Lung (tissue), 12 donors: Measurements from ENCODE around the gene HMX3. TPM values are rescaled to one million over a fixed set of nuclear protein-coding genes. Genes with fewer than 3 reads are reported as not detected.

Experiments
- ATAC-seq: fragments of 200-7000 bp; cut with Tn5 transposase; one replicate; pipeline ENCODE4 v1.9.1; 2020; ENCODE audit warnings: moderate number of reproducible peaks; ENCODE audit not compliant: insufficient read depth, low FRiP score
- DNase-seq, 3 donors: peaks; one replicate each; pipeline ENCODE4 v3.0.0-alpha.2; 2013 to 2017
- H3K27ac ChIP-seq, 2 donors: one replicate each; pipeline ENCODE4 v1.5.1; 2013; ENCODE audit warnings: mild to moderate bottlenecking in 2 of 2, moderate library complexity in 2 of 2, control low read depth in 1 of 2, inconsistent platforms in 1 of 2, low read depth in 1 of 2, low read length in 1 of 2
- H3K27me3 ChIP-seq, 3 donors: one replicate each; pipeline ENCODE4 v1.5.1; 2013; ENCODE audit warnings: low read length in 2 of 3; ENCODE audit not compliant: control insufficient read depth in 3 of 3, insufficient read depth in 3 of 3
- H3K36me3 ChIP-seq, 4 donors: one replicate each; pipeline ENCODE4 v1.5.1; 2013; ENCODE audit warnings: low read length in 4 of 4, mild to moderate bottlenecking in 1 of 4, moderate library complexity in 1 of 4; ENCODE audit not compliant: control insufficient read depth in 4 of 4, insufficient read depth in 4 of 4
- H3K4me1 ChIP-seq, 5 donors: one replicate each; pipeline ENCODE4 v1.5.1; 2013; ENCODE audit warnings: low read length in 5 of 5, mild to moderate bottlenecking in 2 of 5, moderate library complexity in 1 of 5; ENCODE audit not compliant: control insufficient read depth in 5 of 5, insufficient read depth in 5 of 5
- H3K4me3 ChIP-seq: one replicate; pipeline ENCODE4 v1.5.1; 2013; ENCODE audit warnings: mild to moderate bottlenecking, control low read depth, moderate library complexity
- H3K9ac ChIP-seq, 2 donors: one replicate each; pipeline ENCODE4 v1.5.1; 2013; ENCODE audit warnings: low read length in 2 of 2, control low read depth in 1 of 2; ENCODE audit not compliant: insufficient read depth in 1 of 2
- H3K9me3 ChIP-seq, 4 donors: one replicate each; pipeline ENCODE4 v1.5.1; 2013; ENCODE audit warnings: low read length in 3 of 4, mild to moderate bottlenecking in 1 of 4, moderate library complexity in 1 of 4; ENCODE audit not compliant: control insufficient read depth in 4 of 4, insufficient read depth in 3 of 4
- CTCF ChIP-seq: IDR thresholded peaks from 2 replicates; pipeline ENCODE4 v1.5.1; 2012; ENCODE audit warnings: mild to moderate bottlenecking; ENCODE audit errors: control extremely low read depth, extremely low read depth
- WGBS, 2 donors: extraction: QIAGEN DNeasy Blood & Tissue Kit; methylation state at CpG; one replicate each; pipeline ENCODE4 v1.1.7; 2013; 5-methylcytosine and 5-hydroxymethylcytosine counted together
- polyA plus RNA-seq, 2 donors: library from polyadenylated mRNA; stranded (reverse); fragments of 200-250 nt; gene quantifications; one replicate each; pipeline ENCODE4 v1.2.1, GENCODE V29; 2013
- total RNA-seq, 2 donors: library from RNA; depleted of rRNA in 1 of 2; stranded (reverse); fragments of >200 nt in 1 of 2; gene quantifications; one replicate each; pipeline ENCODE4 v1.2.1, GENCODE V29; 2014 to 2021
- donor health status: control.
- donor health status: control.
- donor health status: Bipolar disorder and iron deficiency.
- donor health status: healthy.
- donor health status: DM: yes; HTN: yes; CAD: no.

HMX3 gene
- total and polyA plus RNA-seq, 4 donors, result not detected

GRCh38 chr10:123149162-123149567, 13.4 kb downstream of the HMX3 start:
- DNase-seq (no peak), ATAC-seq (no peak)
- Histone ChIP-seq H3K9me3 (peaks cover 0 to 12% (median 0%) of the 10 kb centered on the region in 4 donors), H3K36me3 (no peaks in the 10 kb centered on the region), H3K4me1 (peaks cover 0 to 31% (median 10%) of the 10 kb centered on the region in 5 donors), H3K27me3 (peaks cover 23 to 88% (median 76%) of the 10 kb centered on the region in 3 donors), H3K27ac (no peak overlapping the region), H3K4me3 (no peak overlapping the region), H3K9ac (no peak overlapping the region)
- WGBS, 2 donors, result 4 to 7% methylated on average over 12 of the region's 12 CpGs
- TF ChIP-seq CTCF, result no peak

- Histone ChIP-seq H3K9me3 (peaks cover 0 to 12% (median 0%) of the 10 kb centered on the region in 4 donors), H3K36me3 (peaks cover 0 to 3% (median 0%) of the 10 kb centered on the region in 4 donors), H3K4me1 (peaks cover 0 to 31% (median 10%) of the 10 kb centered on the region in 5 donors), H3K27ac (no peak overlapping the region), H3K9ac (no peak overlapping the region), H3K4me3 (peak overlapping the region; percentile 33), H3K27me3 (peaks cover 23 to 82% (median 70%) of the 10 kb centered on the region in 3 donors)
- peak in 1 of 3 donors; percentile 53 for DNase-seq
- no peak for ATAC-seq
- 1 to 2% methylated on average over 75 to 76 of the region's 76 CpGs for WGBS, 2 donors
- no peak for TF ChIP-seq CTCF
Observed at GRCh38 chr10:123149568-123150270, 13.9 kb downstream of the HMX3 start.

- Histone ChIP-seq H3K36me3 (peaks cover 0 to 3% (median 0%) of the 10 kb centered on the region in 4 donors), H3K9me3 (peaks cover 0 to 8% (median 0%) of the 10 kb centered on the region in 4 donors), H3K4me3 (no peak overlapping the region), H3K4me1 (peaks cover 4 to 28% (median 16%) of the 10 kb centered on the region in 5 donors), H3K27me3 (peaks cover 23 to 75% (median 63%) of the 10 kb centered on the region in 3 donors), H3K27ac (no peak overlapping the region), H3K9ac (no peak overlapping the region)
- WGBS, 2 donors, result 5 to 9% methylated on average over 34 of the region's 34 CpGs
- no peak for DNase-seq
- no peak for ATAC-seq
- no peak for TF ChIP-seq CTCF
Observed at GRCh38 chr10:123150271-123150985, 14.7 kb downstream of the HMX3 start.
